Stimulated activated CD4-positive, alpha-beta T cell treated with anti-CD3 and anti-CD28 coated beads, TNF-alpha, amount 100 ng/mL, for 24 hours (primary cell): Measurements from ENCODE around the gene RIIAD1.
"Not testable (repeated sequence)": the region's sequence is repeated elsewhere in the genome, so short reads cannot be mapped to it uniquely, and the experiment has no call there.

Experiments
- DNase-seq, 3 experiments: peaks; one replicate each; pipeline ENCODE4 v3.0.0-alpha.2; 2020; ENCODE audit warnings: low read depth in 3 of 3

The RIIAD1 gene, protein sequence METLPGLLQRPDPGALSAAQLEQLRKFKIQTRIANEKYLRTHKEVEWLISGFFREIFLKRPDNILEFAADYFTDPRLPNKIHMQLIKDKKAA

DNA sequence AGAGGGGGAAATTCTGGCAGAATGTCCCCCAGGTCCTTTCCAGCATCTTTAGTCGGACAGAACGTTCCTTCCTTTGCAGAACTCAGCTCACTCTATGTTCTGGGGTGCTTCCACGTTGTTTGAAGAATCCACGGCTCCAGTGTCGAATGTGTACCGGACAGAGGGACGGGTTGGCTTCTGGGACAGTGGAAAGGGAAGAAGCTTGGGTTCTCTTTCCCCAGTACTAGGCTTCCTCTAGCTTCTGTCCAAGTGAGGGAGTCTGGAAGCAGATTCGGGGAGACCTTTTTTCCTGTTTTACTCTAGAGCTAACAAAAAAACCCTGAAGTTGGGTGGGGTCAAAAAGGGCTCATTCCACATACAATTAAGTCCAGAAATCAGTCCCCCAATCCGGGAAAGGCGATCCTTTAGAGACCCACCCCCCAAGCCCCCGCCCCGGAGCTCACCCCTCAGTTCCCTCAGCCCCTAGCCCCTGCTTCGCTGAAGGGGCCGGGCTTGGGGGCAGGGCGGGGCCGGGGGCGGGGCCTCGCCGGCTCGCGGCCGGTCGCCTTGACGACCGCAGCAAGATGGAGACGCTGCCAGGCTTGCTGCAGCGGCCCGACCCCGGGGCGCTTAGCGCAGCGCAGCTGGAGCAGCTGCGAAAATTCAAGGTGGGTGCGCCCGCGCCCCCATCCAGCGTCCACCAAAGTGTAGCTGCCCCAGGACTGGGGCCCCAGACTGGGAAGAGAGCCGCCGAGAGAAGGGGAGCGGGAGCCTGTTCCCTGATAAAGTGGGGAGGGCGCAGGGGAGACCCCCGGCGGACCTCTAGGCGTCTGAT lies at the start of gene RIIAD1:
RIIAD1 (plus strand) TSS at position 549 of the 814 bp plus-strand sequence; CDS start at position 564, 15 bp downstream.
- peak in 2 of 3 experiments; percentile 15 to 37 for DNase-seq

DNA sequence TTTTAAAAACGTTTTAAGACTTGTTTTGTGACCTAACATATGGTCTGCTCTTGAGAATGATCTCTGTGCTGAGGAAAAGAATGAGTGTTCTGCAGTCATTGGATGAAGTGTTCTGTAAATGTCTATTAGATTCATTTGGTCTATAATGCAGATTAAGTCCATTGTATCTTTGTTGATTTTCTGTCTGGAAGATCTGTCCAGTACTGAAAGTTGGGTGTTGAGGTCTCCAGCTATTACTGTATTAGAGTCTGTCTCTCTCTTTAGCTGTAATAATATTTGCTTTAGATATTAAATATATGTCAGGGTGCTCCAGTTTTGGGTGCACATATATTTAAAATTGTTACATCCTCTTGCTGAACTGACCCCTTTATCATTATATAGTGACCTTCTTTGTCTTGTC lies 47.9 kb upstream of the RIIAD1 start:
- no peak for DNase-seq

DNA sequence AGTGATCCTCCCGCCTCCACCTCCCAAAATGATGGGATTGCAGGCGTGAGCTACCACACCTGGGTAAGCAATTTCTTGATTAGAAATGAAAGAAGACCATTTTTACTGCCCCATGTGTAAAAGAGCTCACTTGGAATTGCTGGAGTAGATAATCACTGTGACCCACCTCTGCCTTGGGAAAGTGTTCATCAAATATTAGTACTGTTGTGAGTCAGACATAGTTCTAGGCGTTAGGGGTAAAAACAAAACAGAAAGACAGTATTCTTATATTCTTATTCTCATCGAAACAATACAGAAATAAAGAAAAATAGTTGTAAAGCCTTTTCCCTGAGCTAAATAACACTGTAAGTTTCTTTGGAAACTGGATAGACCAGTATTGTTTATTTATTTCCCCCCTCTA lies 40.9 kb upstream of the RIIAD1 start:
- DNase-seq: no peak

DNA sequence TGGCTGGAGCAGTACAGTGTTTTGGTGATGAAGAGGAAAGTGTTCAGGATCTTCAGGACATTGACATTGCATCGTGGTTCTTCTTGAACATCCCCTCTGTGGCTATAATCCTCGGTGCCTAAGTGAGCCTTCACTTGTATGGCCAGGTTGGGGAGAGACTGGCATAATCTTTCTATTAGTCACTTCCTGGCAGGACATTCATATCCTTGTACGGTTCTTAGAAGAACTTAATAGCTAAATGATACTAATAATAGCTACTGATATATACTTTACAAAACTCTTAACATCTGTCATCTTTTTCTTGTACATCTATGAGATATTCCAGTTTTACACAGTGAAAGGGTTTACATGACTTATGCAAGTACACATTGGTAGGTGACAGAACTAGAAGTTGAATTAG lies 40.5 kb upstream of the RIIAD1 start:
- no peak for DNase-seq

DNA sequence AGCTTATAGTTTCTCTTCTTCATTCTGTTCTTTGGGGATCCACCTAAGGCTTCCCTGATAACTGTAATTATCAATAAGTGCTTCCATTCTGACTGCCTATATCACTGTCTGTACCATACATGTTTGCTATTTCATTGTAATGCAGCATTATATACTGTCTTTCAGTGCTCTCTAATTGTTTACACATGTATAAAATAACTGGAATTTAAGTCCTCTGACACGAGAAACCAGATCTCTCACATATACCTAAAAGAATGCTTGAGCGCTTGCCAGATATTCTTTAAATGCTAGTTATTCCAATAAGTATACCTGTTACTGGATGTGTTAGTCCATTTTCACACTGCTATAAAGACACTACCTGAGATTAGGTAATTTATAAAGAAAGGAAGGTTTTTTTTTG lies 39.4 kb upstream of the RIIAD1 start:
- DNase-seq: no peak

DNA sequence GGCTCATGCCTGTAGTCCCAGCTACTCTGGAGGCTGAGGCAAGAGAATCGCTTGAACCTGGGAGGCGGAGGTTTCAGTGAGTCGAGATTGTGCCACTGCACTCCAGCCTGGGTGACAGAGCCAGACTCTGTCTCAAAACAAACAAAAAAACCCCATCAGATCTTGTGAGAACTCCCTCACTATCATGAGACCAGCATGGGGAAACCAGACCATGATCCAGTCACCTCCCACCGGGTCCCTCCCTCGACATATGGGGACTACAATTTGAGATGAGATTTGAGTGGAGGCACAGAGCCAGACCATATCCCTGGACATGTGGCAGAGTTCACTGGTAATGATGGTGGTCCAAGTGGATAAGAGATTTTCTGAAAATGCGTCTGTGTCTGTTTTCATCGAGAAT lies 38.4 kb upstream of the RIIAD1 start:
- DNase-seq: not testable (repeated sequence)

DNA sequence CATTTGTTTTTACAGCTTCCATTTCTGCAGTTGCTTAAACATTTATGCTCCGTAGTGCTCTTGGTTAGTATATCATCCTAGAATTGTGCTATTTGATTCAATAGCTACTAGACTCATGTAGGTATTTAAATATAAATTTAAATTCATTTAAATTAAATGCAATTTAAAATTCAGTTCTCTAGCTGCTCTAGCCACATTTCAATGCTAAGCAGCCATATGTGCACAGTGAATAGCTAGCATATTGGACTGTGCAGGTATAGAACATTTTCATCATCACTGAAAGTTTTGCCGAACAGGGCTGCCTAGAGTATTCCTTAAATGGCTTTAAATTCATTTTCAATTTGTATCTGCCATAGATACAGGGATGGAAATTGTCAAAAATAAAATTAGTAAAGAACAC lies 37.2 kb upstream of the RIIAD1 start:
- DNase-seq: no peak

DNA sequence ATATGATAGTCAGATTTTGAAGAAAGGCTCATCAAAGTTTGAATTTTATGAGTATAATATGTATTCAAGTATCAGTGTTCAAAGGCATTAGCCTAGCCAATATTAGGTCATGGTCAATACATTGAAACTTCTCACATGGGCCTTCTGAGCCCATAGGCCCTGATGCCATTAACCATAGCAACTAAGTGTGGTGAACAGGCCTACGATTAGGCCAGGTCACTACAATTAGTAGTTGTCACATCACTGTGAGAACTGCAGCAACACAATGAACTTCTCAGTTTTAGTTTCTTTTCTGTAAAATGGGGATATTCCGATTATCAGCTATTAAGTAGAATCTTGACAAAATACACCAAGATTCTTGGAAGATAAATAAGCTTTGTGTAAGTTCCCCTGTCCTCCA lies 34.8 kb upstream of the RIIAD1 start:
- no peak for DNase-seq

DNA sequence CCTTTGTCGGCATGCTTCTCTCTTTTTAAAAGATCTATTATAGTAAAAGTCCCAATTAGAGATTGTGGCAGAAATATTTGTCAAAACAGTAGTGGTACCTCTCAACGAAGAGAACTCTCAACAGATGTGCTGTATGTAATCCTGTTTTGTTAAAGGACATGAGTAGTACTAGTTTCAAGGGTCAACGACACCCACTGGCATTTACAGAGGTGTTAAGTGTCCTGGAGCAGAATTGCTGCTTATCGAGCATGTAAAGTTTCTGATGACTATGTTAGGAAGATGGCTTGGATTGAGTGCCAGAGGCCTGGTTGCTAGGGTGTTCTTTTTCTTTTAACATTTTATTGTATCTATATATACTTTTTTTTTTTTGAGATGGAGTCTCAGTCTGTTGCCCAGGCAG lies 31.8 kb upstream of the RIIAD1 start:
- DNase-seq: no peak

DNA sequence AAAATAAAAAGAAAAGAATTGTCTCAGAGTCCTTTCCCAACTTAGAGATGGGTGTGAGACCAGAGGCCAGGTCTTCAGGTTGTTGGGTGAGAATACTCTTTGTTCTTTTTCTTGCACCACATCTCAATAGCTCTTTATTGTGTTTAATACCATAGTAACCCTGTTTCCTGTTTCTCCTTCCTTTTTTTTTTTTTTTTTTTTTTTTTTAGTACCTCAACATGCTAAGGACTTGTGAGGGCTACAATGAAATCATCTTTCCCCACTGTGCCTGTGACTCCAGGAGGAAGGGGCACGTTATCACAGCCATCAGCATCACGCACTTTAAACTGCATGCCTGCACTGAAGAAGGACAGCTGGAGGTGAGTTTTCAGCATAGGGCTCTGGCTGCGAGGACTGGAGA lies 29.1 kb upstream of the RIIAD1 start:
- DNase-seq: no peak

DNA sequence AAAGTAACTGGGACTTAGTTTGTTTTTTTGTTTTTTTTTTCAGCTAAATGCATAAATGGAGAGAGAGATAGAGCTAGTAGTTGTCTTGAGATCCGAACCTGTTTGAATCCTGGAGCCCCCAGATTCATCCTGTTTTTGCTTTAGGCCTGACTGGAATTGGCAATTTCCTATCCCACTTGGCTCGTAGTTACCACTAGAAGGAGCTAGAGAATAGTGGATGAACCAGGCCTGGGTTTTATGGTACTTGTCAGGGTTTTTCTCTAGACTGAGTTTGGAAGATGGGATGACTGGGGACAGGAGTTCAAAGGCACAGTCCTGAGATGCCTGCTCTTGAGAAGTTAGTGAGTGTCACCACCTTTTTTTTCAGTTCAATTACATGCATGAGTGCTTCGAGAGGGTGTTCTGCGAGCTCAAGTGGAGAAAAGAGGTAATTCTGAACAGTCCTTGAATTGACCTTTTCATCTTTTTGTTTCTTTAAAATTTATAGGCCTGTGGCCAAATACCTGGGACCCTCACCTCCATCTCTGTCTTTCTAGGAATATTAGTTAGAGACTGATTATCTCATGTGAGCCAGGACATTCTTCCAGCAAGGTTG lies 28.2 kb upstream of the RIIAD1 start:
- no peak for DNase-seq

DNA sequence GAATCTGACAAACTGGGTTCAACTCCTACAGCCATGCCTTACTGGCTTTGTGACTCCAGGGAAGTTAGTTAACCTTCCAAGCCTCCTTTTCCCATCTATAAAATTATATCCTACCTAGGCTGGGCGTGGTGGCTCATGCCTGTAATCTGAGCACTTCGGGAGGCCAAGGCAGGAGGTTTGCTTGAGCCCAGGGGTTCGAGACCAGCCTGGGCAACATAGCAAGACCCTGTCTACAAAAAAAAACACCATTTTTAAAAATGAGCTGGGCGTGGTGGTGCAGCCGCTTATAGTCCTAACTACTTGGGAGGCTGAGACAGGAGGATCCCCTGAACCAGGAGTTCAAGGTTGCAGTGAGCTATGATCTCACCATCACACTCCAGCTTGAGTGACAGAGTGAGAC lies 19.8 kb upstream of the RIIAD1 start:
- DNase-seq: no peak

DNA sequence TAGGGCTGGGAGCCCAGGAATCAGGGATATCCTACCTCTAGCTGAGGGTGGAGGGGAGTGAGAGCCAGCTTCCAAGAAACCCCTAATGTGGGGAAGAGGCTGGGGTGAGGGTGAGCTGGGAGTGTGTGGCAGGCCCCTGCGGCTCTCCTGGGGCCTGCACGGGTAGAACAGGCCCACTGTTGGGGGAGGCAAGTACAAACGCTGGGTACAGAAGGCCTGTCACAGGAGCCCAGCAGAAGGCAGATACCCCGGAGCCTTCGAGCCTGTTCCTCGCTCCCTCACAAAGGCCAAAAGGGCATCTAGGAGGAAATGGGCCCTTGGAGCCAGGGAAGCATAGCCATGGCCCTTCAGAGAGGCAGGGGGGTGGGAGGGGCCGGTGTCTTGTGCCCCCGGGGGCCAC lies 18.4 kb upstream of the RIIAD1 start:
- no peak for DNase-seq

DNA sequence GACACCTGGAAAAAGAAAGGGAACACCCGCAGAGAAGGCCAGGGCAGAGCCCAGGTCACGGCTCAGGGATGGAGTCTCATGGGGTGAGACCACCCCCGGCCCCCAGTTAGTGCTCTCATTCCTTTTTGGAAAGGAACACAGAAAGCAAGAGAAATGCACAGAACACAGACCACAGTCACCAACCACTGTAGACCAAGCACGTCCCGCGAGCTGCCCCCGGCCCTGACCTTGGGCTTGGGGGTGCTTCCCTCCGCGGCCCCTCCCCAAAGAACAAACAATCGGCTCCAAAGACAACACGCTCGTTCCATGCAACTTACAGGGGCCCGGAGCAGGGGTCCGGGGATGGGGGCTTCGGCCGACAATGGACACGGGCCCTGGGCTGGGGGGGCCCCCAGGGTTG lies 17.5 kb upstream of the RIIAD1 start:
- DNase-seq: no peak

DNA sequence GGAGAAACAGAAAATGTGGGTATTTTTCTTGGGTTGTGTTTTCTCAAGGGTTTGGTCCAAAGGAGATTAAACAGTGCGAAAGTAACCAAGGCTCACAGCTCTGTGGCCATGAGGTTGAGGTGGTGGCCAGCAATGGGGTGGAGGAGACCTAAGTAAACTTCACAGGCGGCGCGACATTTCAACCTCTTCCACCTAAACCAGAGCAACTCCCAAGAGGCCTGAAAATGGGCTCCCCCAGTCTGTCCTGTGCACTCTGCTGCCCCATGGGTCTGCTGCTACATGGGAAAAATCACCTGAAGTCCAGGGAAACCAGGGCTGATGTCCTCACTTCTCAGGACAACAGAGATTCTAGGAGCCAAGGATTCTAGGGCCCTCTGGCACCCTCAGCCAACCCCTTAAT lies 17.1 kb upstream of the RIIAD1 start:
- no peak for DNase-seq

DNA sequence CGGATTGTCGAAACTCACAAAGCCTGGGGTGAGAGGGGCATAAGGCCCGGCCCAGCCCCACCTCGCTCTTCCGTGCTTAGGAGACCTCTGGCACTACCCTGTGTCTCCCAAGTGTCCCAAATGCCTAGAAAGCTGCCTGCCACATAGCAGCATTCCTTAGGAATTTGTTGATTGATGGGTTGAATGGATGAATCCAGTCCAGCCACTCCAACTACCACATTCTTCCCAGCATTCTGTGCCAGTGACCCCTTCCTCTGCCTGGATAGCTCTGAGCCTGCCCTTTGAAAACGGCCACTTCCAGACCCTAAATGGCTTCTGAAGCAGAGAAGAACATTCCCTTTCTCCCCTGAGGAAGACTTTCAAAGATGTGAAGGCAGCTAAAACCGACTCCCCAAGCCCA lies 16.2 kb upstream of the RIIAD1 start:
- DNase-seq: no peak

DNA sequence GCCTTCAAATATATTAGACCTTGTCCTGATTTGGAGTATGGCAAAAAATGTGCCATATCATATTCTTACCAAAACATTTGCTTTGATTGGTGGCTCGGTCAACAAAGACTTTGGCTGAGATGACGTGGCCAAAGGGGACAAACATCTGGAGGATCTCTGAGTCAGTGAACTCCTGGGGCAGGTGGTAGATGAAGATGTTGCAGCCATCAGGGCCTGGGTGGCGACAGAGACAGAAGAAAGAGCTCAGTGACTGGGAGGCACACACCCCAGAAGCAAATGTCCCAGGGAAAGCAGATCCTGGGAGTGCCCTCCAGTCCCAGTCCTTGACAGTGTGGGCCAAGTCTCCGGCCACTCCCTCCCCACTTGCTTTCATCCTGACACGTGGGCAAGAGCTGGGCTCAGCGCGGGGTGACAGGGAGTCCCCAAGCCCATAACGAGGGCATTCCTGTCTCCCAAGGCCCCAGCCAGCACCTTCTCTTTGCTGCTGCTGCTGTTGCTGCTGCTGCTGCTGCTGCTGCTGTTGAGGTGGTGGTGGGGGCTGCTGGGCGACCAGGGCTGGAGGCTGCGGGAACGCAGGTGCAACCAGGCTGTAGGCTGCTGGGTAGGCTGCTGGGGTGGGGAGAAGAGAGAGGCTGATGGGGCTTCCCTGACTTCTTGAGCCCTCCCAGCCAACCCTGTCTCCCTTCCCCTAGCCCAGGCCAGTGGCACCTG lies 15.4 kb upstream of the RIIAD1 start:
- no peak for DNase-seq

DNA sequence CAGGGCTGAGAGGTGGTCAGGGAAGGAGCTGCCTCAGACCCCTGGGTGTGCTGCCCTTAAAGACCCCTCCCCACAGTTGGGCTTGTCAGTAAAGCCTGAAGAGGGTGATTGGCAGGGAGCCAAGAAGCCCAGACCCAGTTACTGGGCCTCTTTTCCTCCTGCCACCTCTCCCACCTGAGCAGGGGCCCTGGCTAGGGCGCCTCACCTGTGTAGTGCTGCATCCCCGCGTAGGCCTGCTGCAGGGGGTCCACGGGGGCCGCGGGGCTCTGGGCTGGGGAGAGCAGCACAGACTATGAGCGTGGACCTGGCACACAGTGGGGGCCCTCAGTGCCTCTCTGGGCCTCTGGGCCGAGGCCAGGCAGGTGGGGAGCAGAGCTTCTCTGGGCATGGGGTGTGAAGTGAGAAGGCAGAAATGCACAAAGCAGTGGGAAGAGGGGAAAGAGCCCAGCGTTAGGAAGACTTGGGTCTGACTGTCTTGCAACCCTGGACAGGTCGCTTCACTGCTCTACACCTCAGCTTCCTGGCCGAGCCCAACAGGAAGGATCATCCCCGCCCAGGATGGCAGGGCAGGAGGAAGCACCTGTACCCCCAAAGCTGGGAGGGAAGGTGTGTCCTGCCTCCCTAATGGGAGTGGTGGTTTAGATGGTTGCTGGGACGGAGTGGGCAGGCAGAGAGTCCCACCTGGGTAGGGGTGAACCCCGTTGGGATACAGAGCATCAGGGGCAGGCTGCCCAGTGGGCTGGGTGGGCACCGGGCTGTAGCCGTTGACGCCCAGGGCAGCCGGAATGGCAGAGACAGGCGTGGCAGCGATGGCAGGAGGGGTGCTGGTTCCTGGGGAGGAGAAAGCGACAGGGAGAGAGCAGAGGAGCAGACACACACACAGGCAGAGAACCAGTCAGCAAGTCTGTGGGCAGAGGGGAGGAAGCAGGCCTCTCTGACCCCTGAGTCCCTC lies 14.6 kb upstream of the RIIAD1 start:
- no peak for DNase-seq

DNA sequence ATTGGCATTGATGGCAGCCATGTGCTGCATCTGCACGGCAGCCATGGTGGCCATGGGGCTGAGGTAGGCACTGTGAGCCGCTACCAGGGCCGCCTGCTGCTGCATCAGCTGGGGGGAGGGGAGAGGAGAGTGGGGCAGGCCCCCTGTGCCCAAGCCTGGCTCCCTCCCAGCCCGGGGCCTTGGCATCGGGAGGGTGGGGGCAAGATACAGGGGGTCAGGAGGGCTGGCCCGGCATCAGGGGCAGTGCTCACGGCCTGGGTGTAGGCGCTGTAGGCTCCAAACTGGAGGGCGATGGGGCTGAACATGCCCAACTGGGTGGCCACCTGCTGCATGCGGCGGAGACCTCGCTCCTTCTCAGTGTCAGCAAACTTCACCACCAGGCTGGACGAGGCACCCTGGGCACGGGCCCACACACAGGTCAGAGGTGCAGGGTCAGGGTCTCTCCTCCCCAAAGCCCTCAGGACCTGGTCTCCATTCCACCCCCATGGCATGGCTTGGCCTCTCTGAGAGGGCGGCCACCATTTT lies 13.7 kb upstream of the RIIAD1 start:
- no peak for DNase-seq

DNA sequence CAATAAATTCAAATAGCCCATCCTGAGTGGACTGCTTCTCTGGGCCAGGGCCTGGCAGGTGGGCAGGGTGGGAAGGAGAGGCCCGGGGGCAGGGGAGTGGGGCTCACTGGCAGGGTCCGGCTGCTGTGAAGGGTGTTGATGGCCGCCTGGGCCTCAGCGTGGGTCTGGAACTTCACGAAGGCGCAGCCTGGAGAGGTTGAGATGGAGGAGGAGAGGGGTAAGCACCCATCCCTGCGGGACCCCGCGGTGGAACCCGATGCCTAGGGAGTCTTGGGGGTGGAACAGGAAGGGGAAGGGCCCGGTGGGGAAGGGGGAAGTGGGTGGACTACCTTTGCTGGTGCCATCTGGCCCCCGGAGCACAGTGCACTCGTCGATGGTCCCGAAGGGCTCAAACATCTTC lies 12.4 kb upstream of the RIIAD1 start:
- no peak for DNase-seq

DNA sequence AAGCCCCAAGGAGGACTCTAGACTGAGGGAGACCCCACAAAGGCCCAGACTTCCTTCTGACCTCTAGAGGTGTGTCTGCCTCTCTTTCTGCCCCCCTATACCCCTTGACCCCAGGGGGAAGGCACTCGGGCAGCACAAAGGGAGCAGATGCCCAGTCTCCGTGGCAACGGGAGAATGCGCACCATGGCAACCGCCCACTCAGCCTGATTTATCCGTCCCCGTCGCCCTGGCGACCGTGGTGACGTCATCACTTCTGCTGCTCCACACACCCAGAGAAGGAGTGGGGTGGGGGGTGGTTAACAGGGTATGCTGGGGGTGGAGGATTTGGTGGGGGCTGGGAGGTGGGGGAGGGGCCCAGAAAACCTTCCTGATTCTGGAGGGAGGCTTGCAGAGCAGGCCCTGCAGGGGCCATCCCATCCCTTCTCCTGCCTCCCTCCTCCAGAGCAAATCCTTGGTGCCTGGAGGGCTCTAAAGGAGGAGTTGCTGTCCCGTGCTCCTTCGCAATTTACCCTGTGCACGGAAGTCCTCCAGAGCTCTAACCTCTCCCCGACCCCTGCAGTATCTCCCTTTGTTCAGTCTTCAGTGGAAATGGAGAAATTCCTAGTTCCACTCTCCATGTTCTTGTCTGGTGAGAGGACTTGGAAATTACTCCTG lies 11.0 kb upstream of the RIIAD1 start:
- DNase-seq: peak in 1 of 3 experiments; percentile 54
